GM21526 (cell line): ENCODE results near the gene UGP2.

Experiments
- ATAC-seq: cut with Tn5 transposase; IDR thresholded peaks from one replicate; pipeline ENCODE4 v1.9.1; 2021; ENCODE audit warnings: moderate library complexity; ENCODE audit not compliant: unreplicated experiment, low FRiP score

Gene UGP2

DNA sequence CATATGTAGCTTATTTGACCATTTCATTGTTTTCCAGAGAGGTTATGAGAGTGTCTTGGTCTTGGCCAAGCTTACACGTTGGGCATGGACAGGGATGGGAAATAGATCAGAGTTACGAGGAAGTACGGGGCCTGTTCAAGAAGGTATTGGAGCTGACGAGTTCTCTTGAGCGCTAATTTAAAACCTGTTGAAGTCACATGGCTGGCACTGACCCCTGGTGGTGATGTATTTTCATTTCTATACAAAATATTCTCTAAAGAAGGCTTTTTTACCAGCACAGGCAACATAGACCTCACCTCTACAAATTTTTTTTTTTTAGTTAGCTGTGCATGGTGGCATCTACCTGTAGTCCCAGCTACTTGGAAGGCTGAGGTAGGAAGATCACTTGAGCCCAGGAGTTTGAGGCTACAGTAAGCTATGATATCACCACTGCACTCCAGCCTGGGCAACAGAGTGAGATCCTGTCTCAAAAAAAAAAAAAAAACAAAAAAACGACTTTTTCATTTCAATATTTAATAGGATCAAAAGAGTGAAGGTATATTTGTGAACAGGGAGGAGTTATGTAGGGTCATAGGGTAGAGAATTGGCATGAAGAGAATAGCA lies 19.6 kb downstream of the UGP2 start:
- ATAC-seq, result no peak

DNA sequence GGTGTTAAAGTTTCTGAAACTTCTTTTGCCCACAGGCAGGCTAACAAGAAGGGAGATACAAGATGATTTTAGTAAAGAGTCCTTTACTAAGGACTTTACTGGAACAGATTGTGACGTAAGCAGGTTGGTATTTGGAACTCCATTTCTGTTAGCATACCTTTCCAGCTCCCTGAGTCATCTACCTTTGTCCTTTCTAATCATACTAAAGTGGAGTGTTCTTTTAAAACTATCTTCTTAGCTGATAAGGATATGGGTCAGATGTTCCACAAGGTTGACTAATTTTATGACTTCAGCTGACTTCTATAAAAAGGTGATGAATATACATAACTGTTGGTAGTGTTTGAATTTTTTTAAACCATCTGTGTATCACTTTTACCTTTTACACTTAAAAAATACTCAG lies 21.1 kb downstream of the UGP2 start:
- ATAC-seq, result no peak

DNA sequence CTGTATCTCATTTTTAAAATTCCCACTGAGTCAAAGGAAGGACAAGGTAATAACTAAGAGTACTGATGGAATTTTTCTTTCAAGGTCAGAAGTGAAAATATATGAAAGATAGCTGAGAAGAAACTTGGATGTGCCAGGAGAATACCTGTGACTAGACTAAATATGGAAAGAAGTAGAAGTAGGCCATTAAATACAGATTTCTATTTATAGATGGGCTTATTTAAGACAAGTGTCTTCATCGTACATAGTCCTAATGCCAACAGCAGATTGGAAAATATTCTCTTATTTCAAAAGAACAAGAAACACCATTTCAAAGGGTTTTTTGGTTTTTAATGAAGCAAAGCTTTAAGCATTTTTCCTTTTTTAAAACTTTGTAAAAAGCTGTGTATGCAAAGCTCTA lies 22.0 kb downstream of the UGP2 start:
- ATAC-seq, result no peak

DNA sequence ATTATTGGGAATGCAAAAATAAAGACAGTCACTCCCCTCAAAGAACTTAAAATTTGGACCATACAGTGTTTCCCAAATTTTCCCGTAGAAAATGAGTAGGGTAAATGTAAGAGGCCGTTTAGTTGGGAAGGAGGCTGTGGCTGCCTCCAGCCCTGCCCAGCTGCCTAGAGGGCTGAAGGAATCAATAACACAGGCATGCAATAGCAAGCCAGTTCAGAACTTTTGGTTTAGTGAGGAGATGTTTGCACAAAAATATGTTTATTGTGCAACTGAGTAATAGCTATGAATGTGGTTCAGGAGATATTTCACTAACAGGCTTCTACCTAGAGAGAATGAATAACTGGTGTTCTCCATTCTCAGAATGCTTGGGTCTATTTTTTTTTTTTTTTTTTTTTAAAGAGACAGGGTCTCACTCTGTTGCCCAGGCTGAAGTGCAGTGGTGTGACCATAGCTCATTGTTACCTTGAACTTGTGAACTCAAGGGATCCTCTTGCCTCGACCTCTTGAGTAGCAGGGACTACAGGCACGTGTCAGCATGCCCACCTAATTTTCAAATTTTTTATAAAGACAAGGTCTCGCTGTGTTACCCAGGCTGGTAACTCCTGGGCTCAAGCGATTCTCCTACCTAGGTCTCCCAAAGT lies 23.6 kb downstream of the UGP2 start:
- no peak for ATAC-seq

DNA sequence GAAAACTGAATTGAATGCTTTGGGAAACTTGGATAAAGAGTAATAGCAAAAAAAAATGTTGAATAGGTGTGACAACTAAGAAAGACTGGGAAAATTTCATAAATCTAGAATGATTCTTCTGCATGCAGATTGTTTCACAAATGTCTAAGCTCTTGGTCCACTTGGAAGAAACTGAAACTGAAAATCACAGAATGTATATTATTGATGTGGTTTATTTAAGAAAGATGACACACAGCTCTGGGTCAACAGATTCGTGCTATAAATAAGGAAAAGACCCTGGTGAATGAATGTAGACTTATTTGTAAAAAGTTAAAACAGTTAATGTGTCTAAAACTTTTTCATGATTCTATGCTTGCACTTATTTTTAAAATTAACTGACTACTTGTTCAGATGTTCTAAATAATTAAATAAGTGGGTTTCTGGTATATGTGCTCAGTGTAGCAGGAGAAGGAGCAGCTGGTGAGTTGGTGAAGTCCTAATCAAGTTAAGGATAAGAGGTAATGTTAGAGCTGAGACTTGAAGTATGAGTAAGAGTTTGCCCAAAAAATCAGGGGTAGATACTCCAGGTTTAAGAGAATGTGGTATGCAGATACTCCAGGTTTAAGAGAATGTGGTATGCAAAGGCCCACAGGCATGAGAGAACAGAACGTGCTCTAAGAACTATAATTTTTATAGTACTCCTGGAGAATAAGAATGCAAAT lies 24.5 kb downstream of the UGP2 start:
- no peak for ATAC-seq

DNA sequence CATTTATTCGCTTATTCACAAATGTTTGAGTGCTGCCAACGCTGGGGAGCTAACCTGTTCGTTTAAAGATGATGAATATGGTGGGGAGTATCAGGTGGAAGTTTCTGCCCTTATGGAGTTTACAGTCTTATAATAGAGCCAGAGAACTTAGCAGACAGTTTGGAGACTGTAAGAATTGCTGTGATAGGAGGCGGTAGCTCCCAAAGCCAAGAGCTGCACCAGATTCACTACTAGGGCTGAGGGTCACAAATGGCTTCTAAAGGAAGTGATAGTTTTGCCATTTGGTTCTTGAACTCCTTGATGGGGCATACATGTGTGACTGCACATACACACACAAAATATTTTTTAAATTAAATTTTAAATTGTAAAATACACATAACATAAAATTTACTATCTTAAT lies 29.0 kb downstream of the UGP2 start:
- no peak for ATAC-seq

DNA sequence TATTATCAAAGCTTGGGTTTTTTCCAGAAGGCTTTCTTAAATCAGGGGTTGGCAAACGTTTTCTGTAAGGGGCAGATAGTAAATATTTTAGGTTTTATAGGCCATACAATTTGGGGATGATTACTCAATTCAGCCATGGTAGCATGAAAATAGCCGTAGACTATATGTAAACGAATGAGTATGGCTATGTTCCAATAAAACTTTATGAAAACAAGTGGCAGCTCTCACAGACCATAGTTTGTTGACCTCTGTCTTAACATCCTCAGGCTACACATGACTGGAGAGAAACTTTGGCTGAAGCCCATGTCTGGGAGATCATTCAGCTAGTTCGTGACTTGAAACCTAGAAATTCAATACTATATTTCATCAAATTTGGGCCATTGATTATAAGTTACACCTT lies 30.2 kb downstream of the UGP2 start:
- no peak for ATAC-seq

DNA sequence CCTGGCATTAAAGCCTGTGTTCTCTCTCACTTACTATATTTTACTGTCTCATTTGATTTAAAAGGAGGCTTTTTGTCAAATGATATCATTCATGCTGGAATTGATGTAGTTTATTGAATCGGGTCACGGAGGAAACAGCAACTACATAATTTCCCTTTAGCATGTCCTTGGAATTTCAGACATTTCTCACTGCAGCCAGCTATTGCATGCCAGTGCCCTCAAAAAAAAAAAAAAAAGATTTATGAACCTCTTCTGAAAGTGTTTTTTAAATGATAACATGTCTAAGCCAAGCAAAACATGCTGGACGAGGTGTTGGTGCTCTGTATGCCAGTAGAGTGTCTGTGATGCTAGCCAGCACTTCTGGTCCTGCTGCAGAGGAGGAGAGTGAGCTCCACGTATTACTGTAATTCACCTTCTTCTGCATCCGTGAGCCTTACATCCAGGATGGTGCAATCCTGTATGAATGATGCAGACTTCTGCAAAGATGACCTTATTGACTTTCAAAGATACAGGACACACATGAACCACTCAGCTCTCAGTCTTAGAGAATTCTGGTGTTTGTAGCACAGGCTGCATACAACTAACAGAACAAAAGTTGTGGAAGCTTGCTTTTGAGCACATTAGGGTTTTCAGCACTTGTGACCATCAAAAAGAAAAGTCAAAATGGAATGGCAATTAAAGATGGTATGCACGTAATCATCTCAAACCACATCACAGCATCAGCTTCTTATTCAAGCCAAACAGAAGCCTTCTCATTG lies 31.1 kb downstream of the UGP2 start:
- no peak for ATAC-seq

DNA sequence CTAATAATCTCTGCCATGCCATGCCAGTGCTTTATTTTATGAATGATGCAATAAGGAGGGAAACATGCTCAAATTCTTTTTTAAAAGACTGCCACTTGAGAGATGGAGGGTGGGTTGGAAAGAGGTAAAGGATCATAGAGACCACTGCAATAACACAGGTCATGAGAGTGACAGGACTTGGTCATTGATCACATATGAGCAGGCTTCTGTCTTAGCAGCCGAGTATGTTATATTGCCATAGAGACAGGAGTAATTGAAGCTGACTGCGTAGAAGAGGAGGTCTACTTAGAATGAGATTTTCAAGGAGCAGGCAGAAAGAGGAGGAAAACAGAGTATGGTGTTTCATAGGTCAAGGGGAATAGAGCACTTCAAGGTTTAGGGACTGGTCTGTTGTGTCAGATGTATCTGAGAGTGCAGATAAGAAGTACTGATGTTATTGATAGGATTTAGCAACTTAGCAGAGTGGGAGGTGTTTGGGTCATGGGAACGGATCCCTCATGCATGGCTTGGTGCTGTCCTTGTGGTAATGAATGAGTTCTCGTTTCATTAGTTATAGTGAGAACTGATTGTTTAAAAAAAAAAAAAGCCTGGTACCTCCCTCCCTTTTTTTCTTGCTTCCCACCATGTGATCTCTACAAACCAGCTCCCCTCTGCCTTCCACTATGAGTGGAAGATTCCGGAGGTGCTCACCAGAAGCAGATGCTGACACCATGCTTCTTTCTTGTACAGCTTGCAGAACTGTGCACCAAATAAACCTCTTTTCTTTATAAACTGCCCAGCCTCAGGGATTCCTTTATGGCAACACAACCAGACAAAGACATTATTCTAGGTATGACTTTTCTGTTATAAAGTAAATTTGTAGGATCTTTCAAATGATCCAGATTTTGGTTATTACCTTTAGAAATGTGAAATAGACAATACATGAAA lies 32.8 kb downstream of the UGP2 start:
- no peak for ATAC-seq

DNA sequence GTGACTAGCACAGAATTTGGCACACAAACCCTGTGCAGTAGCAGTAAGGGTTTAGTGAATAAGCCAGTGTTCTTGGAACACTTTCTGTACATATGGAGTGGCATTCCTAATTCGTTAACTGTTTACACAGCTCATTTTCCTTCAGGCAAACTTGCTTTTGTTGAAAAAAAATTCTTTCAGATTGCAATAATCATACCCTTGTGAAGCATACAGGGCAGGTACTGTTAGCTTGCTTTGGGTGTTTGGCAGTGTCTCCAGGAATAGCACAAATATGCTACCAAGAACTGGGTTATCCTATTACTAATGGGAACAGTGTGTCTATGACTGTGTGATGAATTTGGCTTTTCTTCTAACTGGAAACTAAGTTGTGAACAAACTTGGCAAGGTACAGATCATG lies 33.4 kb downstream of the UGP2 start:
- ATAC-seq, result no peak

DNA sequence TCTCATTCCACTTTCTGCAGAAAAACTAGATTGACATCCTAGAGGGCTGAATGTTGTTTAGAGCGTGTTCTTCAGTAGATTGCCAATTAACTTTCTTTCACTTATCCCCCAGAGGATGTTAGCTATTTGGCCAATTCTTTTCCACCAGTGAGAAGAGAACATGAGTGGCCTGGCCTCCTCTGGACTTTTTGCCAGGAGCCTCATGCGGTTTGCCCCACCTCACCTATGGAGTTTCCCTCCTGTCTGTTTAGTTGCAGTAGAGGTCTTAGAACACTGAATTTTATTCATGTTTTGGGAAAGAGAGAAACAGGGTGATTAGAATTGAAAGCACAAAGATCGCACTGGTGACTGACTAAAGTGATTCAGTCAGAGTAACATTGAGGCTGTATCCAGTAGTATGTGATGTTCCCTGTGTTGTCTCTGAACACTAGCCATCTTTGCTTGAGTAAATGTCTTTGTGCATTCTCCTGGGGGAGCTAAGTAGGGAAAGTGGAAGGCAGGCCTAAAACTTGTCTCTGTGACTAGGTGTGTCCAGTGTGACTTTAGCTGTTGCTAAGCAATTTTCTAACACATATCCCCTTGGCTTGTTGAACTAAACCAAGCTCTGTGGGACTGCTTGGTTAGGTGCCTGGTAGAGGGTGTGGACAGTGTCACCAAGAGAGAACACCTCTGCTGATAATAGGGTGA lies 34.0 kb downstream of the UGP2 start:
- no peak for ATAC-seq

DNA sequence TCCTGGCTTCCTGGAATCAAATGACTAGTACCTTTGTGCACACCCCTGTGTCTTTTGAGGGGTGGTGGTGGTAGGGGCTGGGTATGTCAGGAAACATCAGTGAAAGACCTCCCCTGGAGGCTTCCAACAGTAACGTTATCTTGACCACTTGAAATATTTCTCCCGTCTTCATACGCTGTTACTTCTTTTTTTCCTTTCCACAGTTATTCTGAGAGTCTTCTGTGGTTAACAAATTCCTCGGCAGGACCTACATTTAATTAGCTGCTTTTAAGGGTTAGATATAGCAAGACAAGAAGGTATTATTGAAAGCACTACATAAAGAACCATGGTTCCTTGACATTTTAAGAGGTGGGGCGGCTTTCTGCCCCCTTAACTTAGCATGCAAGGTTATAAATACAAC lies 34.6 kb downstream of the UGP2 start:
- no peak for ATAC-seq

DNA sequence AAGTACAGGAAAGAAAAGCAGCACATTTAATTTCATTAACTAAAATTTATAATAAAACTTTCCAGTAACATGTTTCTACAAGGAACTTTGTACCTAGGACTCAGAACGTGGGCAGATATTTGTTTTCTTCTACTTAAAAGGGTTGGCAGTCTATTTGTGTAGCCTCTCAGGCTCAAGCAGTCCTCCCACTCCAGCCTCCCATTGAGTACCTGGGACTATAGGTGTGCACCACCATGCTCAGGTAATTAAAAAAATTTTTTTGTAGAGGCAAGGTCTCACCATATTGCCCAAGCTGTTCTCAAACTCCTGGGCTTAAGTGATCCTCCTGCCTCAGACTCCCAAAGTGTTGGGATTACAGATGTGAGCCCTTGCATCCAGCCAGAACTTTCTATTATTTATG lies 36.8 kb downstream of the UGP2 start:
- ATAC-seq, result no peak

DNA sequence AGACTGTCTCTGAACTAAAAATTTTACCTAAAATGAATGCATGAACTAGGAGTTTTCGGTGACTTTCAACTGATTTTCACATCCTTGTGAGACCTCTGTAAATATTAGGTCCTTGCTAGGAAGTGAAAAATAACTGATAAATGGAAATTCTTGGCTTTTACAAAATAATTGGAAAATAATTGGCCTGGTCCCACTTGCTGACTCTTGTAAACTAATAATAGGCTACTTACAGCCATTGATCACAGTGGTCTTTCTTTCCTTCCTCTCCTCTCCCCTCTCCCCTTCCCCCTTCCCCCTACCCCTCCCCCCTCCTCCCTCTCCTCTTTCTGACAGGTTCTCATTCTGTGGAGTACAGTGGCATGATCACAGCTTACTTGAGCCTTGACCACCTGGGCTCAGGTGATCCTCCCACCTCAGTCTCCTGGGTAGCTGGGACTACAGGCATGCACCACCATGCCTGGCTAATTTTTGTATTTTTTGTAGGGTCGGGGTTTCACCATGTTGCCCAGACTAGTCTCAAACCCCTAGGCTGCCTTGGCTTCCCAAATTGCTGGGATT lies 38.3 kb downstream of the UGP2 start:
- ATAC-seq, result no peak

DNA sequence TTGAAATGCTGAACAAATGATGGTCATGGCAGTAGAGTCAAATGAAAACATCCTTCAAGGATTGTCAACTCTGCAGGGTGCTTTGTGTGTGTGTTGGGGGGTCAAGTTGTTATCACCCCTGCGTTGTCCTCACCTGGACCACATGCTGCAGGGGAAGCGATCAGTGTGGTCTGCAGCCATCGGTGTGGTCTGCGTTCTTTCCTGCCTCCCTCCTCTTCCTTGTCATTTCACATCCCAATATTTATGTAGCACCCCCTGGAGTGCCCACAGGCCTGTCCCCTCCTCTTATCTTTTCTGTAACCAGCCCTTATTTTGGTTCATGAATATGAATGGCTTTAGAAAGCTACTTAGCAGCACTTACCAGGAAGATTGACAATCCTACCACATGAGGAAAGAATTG lies 38.9 kb downstream of the UGP2 start:
- ATAC-seq, result no peak

DNA sequence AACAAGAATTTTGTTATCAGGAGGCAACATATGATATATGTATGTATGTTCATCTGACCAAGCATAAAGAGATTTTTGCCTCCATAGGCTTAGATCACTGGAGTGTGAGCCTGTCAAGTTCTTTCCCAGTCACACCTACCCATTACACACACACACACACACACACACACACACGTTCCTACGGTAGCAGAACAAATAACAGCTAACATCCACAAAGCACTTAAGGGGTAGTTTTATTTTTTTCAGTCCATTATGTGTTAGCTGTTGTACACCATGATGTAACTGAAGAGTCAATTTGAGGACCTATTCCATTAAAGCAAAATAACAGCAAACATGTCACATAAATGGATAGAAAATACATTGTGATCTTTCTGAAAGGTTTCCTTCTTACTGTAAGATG lies 39.5 kb downstream of the UGP2 start:
- ATAC-seq, result no peak

DNA sequence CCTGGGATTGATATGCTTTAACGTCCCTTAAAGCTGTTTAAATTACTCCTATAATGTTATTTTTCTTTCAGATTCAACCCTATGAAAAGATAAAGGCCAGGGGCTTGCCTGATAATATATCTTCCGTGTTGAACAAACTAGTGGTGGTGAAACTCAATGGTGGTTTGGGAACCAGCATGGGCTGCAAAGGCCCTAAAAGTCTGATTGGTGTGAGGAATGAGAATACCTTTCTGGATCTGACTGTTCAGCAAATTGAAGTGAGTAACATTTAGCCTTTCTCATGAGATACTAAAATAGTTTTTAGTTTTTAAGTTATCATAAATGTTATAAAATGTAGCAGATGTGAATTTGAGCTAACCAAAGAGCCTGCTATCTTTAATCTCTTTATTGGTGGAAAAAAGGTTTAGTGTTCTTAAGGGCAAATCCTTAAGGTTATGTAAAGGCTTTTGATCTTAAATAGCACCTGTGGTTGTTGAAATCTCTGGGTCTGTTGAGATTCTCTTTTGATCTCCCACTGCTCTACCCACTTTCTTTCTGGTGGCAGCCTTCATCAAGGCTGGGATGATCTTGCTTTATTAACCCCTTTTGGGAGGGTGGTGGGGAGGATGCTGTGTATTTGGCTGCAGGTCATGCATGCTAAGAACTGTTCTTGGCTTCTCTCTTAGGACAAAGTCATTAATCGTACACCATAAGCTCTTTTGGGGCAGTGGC lies 40.9 kb downstream of the UGP2 start:
- ATAC-seq, result no peak

DNA sequence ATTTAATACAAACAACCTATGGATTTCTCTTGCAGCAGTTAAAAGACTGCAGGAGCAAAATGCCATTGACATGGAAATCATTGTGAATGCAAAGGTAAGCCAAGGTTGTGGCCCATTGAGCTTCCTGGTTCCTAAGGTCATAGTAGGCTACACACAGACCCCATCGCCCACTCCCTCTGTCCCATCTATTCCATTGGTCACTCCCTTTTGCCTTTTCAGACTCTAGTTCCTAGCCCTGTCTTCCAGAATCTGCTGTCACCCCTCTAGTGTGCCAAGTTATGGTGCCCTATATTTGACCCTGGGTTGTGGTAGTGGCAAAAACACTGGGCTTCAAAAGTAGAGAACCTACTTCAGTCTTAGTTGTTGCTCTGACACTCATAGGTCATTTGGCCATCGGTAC lies 44.7 kb downstream of the UGP2 start:
- no peak for ATAC-seq

DNA sequence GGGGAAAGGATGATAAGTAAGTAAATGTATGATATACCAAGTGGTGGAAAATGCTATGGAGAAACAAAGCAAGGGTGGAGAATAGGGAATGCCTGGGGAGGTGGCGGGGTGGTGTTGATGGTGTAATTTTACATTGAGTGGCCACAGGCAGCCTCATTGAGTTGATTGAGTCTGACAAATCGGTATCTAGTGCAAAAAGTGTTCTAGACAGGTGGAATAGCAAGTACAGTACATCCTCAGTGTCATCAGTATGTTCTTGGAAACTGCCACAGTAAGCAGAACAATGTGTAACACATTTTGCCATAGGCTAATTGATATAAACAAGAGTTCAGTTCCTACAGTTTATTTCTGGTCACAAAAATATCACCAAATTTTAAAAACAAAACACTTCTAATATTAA lies 46.4 kb downstream of the UGP2 start:
- no peak for ATAC-seq
